Fibroblast of skin of abdomen (primary cell): ENCODE data around the gene PBX2. TPM values are rescaled to one million over a fixed set of nuclear protein-coding genes. Genes with fewer than 3 reads are reported as not detected.
"Not testable (repeated sequence)": the region's sequence is repeated elsewhere in the genome, so short reads cannot be mapped to it uniquely, and the experiment has no call there.

ENCODE experiments used
- DNase-seq: peaks from one replicate; pipeline ENCODE4 v3.0.0-alpha.2; 2013
- polyA plus RNA-seq, 2 experiments: library from polyadenylated mRNA; unstranded; fragments of 120-200 nt; gene quantifications; one replicate each; pipeline ENCODE4 v1.2.1, GENCODE V29; 2013; ENCODE audit not compliant: insufficient read length in 2 of 2

PBX2 gene, protein sequence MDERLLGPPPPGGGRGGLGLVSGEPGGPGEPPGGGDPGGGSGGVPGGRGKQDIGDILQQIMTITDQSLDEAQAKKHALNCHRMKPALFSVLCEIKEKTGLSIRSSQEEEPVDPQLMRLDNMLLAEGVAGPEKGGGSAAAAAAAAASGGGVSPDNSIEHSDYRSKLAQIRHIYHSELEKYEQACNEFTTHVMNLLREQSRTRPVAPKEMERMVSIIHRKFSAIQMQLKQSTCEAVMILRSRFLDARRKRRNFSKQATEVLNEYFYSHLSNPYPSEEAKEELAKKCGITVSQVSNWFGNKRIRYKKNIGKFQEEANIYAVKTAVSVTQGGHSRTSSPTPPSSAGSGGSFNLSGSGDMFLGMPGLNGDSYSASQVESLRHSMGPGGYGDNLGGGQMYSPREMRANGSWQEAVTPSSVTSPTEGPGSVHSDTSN
- polyA plus RNA-seq (2013, experiment 1 of 2; ENCODE audit: insufficient read length), result 72.5 TPM
- polyA plus RNA-seq (2013, experiment 2 of 2; ENCODE audit: insufficient read length), result 69.5 TPM

GRCh38 chr6:32190054-32190851 lies at the start of gene PBX2:
TSS of gene PBX2 (minus strand) at chr6:32190202. CDS start at chr6:32189915, 287 bp downstream.
- peak; percentile 94 for DNase-seq

GRCh38 chr6:32239462-32239861 lies 49.5 kb upstream of the PBX2 start:
- no peak for DNase-seq

- DNase-seq, result no peak
These were observed 44.9 kb upstream of the PBX2 start for GRCh38 chr6:32234934-32235333.

GRCh38 chr6:32226434-32226833 lies 36.4 kb upstream of the PBX2 start:
- no peak for DNase-seq

DNA sequence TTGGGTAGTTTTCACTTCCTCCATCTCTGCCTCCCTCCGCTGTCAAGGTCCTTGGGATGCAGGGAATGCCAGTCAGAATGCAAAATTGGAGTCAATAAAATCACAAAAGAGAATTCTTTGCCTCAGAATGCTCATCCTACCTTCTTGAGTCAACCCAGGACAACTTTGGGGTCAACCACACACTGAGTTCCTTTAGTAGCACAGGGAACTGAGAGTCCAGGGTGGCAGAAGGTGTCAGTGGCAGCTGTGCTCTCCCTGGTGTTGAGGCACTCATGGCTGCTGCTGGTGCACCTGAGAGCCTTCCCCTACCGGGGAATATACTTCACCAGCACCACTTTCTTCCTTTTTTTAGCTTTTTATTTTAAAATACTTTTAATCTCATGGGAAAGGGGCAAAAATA lies 34.7 kb upstream of the PBX2 start:
- no peak for DNase-seq

DNA sequence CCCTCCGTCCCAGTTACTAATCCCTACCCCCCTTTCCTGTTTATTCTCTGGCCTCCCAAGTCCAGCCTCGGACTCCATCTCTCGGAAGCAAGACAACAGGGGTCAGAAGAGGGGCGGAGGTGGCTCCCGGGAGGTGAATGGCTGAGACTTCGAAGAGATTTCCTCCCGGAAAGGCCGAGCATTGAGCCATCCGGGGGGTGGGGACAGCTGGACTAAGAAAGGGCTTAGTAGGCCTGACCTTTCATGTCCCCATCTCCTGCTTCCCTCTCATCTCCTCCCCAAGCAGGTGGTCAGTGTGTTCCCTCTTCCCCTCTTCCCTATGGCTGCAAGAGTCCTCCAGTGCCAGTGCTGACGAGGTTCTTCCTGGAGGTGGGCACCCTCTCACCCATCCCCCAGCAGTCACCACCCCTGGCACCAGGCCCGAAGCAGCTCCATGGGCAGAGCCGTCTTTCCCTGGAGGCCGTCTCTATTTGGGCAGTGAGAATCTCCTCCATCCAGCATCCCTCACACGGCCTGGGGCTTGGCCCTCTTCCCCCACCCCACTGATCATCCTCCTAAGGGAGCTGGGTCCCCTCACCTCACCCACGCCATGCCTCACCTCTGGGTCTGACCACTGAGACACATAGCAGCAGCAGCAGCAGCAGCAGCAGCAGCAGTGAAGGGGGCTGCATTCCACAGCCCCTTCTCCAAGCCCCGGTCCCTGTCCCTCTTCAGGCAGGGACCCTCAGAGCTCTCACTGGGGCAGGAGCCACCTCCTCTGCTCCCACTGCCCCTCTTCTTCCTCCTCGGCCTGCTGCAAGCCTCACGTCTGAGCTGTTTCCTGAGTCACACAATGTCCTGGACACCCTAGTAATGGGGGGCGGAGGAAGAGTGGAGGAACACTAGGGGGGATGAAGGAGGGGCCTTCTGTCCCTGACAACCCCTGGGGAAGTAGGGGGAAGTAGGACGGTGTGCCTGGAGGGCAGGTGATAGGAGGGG lies 33.5 kb upstream of the PBX2 start, which contains the start of gene NOTCH4:
NOTCH4 (minus strand) TSS at position 810 of the 978 bp plus-strand sequence; CDS start at position 671, 139 bp downstream.
- no peak for DNase-seq

DNA sequence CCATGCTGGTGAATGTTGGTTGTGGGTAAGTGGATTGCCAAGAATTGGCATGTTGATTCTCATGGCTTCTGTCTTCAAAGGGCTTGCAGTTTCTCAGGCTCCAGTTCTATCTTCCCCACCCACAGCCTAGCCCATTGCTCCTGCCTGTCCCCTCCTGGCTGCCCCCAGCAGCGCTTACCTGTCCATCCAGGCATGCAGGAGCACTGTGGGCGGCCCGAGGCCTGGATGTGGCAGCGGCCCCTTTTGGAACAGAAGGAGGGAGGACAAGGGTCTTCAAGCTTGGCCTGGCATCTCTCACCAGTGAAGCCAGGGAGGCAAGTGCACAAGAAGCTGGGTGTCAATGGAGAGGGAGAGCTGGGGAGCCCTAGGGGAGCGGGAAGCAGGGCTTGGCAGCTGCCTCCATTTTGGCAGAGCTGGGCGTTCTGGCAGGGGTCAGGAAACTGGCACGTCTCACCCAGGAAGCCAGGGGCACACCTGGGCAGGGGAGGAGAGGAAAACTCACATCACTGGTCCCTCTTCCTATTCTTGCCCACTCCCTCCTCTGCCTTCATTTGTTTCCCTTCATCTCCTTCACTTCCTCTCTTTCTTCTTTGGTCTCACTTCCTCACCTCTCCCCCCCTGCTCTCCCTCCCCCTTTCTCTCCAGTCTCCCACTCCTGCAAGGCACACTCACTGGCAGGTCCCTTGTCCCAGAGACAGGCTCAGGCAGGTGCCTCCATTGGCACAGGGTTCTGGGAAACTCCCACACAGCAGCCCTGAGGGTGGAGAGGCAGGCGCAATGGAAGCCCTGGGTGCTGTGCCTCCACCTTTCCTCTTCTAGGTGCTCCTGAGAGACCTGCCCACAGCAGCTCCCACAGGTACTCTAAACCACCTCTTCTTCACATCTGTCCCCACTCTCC lies 32.6 kb upstream of the PBX2 start:
- DNase-seq, result no peak

GRCh38 chr6:32220021-32220420 lies 30.0 kb upstream of the PBX2 start:
- no peak for DNase-seq

DNA sequence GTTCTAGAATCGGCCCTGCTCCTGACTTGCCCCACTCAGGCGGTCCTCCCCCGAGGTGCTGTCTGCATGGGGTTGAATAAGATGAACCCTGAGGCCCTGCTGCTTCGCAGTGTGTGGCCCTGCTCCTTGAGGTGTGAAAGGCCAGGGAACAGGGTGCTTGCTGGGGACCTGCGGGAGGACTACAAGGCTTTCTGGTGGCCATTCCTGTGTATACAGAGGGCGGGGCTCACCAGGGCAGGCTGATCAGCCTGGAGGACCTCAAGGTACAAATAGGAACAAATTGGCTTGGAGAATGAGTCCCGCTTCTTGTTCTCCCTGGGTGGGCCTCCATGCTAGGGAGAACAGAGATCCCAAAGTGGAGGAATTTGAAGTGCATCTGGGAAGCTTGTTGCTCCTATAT lies 28.2 kb upstream of the PBX2 start:
- DNase-seq, result no peak

DNA sequence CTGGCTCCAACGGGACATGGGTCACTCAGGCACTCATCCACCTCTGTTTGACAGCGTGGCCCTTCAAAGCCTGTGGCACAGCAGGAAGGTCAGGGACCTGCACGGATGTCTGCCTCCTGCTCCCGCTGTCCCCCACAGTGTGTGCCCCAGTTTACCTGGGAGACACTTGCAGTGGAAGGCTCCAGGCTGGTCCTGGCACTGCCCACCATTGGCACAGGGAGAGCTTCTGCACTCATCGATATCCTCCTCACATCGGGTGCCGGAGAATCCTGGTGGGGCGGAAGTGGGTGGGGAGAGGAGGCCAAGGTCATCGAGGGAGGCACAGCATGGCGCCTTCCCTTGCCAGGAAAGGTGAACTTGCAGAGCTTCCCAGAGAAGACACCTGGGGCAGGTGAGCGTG lies 27.0 kb upstream of the PBX2 start:
- no peak for DNase-seq

GRCh38 chr6:32216285-32216684 lies 26.3 kb upstream of the PBX2 start:
- DNase-seq, result no peak

DNA sequence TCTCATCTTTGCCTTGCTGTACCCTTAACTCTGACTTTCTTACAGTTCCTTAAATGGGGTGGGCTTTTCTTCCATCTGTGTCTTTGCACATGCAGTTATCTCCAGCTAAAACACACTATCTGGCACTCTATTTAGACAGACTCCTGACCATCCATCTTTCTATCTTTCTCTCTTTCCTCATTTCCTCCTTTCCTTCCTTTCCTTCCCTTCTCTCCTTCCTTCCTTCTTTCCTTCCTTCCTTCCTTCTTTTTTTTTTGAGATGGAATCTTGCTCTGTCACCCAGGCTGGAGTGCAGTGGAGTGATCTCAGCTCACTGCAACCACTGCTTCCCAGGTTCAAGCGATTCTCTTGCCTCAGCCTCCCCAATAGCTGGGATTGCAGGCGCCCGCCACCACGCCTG lies 25.6 kb upstream of the PBX2 start:
- no peak for DNase-seq

- no peak for DNase-seq
These were observed 24.1 kb upstream of the PBX2 start for GRCh38 chr6:32214126-32214525.

DNA sequence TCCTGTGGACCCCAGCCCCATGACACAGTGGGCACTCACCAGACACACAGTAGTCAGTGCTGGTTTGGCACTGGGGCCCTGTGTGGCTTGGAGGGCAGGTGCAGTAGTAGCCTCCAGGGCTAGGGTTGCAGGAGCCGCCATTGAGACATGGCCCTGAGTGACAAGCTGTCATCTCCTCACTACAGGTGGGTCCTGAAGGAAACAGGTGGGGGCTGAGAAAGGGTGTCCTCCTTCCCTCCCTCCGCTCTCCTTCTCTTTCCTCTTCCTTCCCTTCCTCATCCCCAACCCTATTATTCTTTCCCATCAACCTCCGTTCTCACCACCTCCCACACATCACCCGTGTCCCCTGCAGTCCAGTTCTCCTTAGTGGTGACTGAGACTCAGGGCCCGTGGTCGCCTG lies 23.6 kb upstream of the PBX2 start:
- DNase-seq, result no peak

- DNase-seq, result no peak
These were observed 22.2 kb upstream of the PBX2 start for GRCh38 chr6:32212076-32212760.

DNA sequence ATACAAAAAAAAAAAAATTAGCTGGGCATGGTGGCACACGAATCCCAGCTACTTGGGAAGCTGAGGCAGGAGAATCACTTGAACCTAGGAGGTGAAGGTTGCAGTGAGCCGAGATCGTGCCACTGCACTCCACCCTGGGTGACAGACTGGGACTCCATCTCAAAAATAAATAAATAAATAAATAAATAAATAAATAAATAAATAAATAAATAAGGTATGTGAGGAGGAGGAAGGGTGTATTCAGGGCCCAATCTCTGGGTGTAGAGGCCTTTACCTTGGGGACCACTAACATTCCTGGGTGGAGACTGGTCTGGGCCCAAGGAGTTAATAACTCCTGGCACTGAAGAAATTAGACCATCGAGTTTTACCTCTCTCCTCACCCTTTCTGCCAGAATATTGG lies 21.4 kb upstream of the PBX2 start:
- not testable (repeated sequence) for DNase-seq

- DNase-seq, result no peak
These were observed 20.2 kb upstream of the PBX2 start for GRCh38 chr6:32210191-32210601.

DNA sequence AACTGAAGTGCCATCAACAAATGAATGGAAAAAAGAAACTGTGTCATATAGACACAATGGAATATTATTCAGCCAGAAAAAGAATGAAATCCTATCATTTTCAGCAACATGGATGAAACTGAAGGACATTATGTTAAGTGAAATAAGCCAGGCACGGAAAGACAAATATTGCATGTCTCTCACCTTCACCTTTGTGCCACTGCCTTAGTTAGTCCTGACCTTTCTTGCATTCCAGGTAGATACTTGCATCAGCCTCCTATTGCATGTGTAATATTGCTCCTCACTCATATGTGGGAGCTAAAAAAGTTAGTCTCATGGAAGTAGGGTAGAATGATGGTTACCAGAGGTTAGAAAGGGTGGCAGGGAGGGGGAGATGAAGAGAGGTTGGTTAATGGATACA lies 19.0 kb upstream of the PBX2 start:
- no peak for DNase-seq

- DNase-seq, result no peak
These were observed 14.3 kb upstream of the PBX2 start for GRCh38 chr6:32204268-32204715.
